ENCODE data around the gene TNFAIP3.

GRCh38 chr6:137866200-137866913 lies 702 bp upstream of the TNFAIP3 start:
- TF ChIP-seq CTCF (IDR thresholded peaks at IDR 0.05) (no peak), EZH2 (IDR thresholded peaks at IDR 0.05) (no peak)
